Measurements from ENCODE around the gene TBX1.

TBX1 gene

DNA sequence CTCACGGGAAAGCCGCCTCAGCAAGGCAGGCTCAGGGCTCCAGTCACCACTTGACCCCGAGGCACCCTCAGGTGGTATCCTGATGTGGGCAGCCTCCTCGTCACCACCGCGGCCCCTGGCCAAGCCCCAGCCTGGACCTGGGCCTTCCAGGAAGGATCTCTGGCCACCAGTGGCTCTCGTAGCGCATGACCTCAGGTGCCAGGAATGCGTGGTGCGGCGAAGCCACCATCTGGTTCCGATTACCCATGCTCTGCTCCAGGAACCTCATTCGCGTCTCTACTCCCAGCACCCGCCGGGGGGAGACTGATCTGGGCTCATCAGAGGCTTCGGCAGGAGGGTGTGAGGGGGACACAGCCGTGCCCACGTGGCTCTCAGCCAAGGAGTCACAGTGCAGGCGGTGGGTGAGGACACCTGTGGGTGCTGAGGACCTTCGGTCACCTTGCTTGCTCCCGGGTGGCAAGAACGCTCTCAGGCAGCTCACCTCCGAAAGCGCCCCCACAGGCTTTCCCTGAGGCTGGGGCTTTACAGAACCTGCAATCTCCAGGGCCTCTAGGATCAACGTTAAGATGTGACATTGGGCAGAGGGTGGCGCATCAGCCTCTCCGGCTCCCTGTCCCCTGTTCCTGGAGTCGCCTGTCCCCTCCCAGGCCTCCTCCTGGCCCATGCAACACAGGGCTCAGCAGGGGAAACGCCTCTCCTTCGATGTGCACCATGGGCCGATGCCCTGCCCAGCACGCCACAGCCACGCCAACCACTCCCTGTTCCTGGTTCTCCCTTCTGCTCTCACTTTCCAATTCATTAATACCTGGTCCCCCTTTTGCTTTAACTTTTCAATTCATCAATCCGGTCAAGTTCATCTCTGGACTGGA lies 39.0 kb downstream of the TBX1 start:
- no peak for TF ChIP-seq ZFX (IDR thresholded peaks at IDR 0.05; ENCODE audit: borderline replicate concordance)
- TF ChIP-seq, protein P1, sequence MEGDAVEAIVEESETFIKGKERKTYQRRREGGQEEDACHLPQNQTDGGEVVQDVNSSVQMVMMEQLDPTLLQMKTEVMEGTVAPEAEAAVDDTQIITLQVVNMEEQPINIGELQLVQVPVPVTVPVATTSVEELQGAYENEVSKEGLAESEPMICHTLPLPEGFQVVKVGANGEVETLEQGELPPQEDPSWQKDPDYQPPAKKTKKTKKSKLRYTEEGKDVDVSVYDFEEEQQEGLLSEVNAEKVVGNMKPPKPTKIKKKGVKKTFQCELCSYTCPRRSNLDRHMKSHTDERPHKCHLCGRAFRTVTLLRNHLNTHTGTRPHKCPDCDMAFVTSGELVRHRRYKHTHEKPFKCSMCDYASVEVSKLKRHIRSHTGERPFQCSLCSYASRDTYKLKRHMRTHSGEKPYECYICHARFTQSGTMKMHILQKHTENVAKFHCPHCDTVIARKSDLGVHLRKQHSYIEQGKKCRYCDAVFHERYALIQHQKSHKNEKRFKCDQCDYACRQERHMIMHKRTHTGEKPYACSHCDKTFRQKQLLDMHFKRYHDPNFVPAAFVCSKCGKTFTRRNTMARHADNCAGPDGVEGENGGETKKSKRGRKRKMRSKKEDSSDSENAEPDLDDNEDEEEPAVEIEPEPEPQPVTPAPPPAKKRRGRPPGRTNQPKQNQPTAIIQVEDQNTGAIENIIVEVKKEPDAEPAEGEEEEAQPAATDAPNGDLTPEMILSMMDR (IDR thresholded peaks at IDR 0.05), result no peak
- no peak overlapping the region for H3K27ac ChIP-seq

DNA sequence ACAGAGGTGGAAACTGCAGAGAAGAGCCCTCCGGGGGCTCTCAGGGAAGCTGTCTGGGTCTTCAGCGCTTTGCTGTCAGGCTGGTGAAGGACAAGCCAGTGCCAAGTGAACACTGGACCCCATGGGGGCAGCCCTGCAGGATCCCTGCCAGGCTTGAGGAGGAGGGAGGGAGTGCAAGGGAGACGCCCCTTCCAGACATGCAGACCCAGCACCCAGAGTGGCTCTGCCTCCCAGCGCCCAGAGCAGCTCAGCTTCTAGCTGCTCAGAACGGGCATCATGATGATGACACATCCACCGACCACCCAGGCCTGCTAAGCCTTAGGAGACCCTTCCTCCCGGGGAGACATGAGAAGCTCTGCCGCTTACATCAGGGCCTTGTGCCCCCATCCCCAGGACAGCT lies 39.7 kb downstream of the TBX1 start:
- TF ChIP-seq ZFX (IDR thresholded peaks at IDR 0.05; ENCODE audit: borderline replicate concordance), result no peak
- TF ChIP-seq, protein P1 (IDR thresholded peaks at IDR 0.05), result no peak
- no peak overlapping the region for H3K27ac ChIP-seq

DNA sequence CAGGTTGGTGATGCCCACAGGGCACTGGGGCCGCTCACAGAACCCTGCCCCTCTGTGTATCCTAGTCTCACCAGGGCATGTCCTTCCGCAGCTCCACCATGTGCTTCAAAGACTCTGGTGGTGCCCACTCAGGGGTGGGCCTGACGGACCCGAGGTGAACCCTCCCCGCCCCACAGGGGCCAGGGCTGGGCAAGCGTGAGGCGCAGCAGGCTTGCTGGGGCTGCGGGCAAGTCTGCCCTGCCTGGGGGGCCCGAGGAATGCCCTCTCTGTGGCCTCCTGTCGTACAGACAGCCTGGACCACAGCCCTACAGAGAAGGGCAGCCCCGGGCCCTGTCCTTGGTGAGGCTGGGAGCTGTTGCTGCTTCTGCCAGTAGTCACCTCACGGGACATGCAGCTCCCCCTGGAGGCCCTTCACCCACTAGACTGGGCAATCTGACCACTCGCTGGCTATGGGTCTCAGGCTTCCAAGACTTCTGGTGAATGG lies 40.2 kb downstream of the TBX1 start:
- no peak overlapping the region for H3K27ac ChIP-seq
- TF ChIP-seq, protein P1 (IDR thresholded peaks at IDR 0.05), result peak; percentile 26; the same call in 1 of the 2 replicates
- no peak for TF ChIP-seq ZFX (IDR thresholded peaks at IDR 0.05; ENCODE audit: borderline replicate concordance)

DNA sequence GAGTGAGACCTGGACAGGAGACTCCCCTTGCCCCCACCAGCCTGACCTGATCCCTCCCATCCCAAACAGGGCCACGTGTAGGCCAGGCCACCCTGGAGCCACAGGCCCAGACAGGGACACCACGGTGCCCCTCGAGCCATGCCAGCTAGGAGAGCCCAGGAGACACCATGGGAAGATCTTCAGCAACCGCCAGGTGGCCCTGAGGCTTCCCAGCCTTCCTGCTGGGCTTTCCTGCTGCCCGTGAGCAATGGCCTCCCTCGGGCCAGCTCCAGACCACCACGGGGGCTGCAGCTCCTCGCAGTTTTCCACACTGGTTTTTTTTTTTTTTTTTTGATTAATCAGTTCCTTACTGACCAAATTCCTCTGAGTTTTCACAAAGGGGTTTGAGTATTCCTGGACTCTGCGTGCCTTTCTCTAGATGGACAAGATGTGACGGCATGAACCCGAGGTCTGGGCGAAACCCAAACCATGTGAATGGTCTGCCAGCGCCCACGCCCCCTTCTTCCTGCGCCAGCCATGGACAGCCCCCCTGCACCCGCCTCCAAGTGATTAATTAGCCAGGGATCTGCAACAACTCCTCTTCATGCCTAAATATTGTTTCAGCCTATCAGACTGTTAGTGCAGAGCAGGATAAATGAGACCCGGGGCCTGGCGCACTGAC lies 40.9 kb downstream of the TBX1 start:
- TF ChIP-seq ZFX (IDR thresholded peaks at IDR 0.05; ENCODE audit: borderline replicate concordance), result no peak
- TF ChIP-seq, protein P1 (IDR thresholded peaks at IDR 0.05), result 0 out of 2 replicates have a peak, but pooled peaks have one; percentile 2
- H3K27ac ChIP-seq, result no peak overlapping the region

DNA sequence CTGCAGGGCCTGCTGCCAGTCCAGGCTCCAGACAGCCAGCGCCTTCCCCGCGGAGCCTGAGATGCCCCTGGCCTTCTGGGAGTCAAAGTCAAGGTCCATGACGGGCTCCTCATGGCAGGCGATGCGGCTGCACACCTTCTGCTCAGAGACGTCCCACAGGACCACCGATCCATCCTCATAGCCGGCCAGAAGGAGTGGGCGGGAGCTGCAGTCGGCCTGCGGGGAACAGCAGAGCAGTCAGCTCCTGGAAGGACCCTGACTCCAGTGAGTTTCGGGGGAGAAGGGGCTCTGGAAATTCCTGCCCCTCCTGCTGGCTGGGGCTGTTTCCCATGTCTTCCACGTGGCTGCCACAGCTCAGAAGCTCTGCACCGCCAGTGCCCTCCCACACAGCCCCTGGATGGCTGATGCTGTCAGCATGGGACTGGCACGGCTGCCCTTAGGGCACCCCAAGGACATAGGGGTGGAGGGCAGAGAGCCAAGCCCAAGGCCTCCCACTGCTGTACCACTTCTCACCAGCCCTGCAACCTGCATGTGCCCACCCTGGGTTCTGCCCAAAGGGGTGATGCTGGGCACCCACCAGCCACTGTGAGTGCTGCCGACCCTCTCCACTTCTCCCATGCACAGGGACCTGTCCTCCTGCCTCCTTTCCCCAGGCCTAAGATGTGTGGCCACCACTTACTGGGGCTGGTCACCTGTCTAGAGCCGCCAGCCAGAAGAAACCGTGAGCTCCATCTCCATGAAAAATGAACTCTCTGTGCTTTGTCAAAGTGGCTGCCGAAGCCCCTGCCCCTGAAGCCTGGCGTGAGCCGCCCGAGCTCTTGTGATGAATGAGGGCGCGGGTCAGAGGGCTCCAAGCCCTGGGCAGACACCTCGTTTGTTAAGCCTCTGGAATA lies 41.7 kb downstream of the TBX1 start:
- TF ChIP-seq, protein P1 (IDR thresholded peaks at IDR 0.05), result no peak
- no peak for TF ChIP-seq ZFX (IDR thresholded peaks at IDR 0.05; ENCODE audit: borderline replicate concordance)
- H3K27ac ChIP-seq, result no peak overlapping the region

DNA sequence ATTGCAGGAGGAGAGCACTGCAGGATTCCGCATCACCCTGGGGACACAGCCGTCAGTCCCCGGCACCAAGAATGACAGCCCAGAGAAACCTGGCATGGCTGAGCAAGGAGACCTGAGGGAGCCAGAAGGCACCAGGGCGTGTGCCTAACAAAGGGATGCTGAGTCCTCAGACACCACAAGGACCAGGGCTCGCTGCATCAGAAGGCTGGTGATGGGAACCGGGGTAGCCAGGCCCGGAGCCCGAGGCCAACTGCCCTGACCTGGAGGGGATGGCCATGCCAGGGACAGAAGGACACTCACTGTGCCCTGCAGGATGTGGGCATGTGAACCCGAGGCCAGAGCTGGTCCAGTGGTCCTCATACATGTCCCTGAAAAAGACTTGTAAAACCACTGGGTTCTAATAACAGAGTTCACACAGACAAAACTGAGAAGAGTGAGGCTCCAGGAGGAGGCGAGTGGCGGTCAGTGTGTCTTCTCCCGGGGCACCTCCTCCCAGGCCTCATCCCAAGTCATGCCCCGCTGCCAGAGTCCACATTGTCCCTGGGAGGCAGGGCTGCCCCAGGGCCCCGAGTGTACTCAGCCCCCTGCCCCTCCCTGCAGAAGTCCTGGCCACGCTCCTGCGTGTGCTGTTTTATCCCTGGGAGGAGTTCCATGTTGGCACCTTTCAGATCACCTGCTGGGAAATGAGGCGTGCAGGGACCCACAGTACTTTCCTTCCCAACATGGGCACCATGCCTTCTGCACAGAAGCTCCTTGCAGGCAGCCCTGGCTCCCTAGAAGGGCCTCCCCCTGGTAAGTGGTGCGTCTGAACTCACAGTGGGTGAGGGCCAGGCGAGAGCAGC lies 42.5 kb downstream of the TBX1 start:
- no peak overlapping the region for H3K27ac ChIP-seq
- TF ChIP-seq, protein P1 (IDR thresholded peaks at IDR 0.05), result no peak
- no peak for TF ChIP-seq ZFX (IDR thresholded peaks at IDR 0.05; ENCODE audit: borderline replicate concordance)

All from 22Rv1 (cell line).